ENCODE results near the gene B3GALT6.

GRCh38 chr1:1222575-1223225 lies 9.3 kb upstream of the B3GALT6 start:
- no peak for TF ChIP-seq POLR2A (IDR thresholded peaks at IDR 0.05)
- no peak for TF ChIP-seq CTCF (IDR thresholded peaks at IDR 0.05)

Measured in transverse colon (tissue), 3 donors.